Measurements from ENCODE around the gene AKR1C2. TPM values are rescaled to one million over a fixed set of nuclear protein-coding genes. Genes with fewer than 3 reads are reported as not detected.
"Not testable (repeated sequence)": the region's sequence is repeated elsewhere in the genome, so short reads cannot be mapped to it uniquely, and the experiment has no call there.

Gene AKR1C2
- total RNA-seq, 4 donors from 2014 or later: 51.7 to 269 (median 192) TPM

DNA sequence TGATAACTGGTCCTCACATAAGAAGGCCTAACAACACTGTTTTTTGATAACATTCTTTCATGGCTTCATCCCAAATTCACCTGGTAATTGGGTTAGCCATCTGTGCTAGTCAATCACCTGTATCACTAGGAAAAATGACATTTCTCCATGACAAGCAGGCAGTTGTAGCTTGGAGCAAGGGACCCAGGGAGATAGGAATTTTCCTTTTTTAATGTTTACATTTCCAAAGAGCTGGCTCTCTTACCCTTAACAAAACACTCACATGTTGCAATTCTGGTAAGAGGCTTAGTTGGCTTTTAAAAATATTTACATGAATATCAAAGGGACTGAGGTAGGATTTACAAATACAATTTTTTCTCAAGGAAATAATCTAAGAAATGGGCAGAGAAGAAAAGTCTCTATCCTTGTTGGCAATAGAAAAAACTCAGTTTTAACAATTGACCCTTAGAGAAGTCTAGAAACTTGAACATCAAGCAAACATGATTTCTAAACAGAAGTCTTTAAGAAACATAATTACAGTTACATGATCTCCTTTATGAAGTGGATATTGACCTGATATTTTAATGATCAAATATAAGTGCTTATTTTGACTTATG, 56.5 kb downstream of the AKR1C2 start:
- ATAC-seq (ENCODE audit: low FRiP score) (no peak), DNase-seq (ENCODE audit: low spot score) (no peak)
- TF ChIP-seq, protein P1, sequence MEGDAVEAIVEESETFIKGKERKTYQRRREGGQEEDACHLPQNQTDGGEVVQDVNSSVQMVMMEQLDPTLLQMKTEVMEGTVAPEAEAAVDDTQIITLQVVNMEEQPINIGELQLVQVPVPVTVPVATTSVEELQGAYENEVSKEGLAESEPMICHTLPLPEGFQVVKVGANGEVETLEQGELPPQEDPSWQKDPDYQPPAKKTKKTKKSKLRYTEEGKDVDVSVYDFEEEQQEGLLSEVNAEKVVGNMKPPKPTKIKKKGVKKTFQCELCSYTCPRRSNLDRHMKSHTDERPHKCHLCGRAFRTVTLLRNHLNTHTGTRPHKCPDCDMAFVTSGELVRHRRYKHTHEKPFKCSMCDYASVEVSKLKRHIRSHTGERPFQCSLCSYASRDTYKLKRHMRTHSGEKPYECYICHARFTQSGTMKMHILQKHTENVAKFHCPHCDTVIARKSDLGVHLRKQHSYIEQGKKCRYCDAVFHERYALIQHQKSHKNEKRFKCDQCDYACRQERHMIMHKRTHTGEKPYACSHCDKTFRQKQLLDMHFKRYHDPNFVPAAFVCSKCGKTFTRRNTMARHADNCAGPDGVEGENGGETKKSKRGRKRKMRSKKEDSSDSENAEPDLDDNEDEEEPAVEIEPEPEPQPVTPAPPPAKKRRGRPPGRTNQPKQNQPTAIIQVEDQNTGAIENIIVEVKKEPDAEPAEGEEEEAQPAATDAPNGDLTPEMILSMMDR (IDR thresholded peaks at IDR 0.05): no peak

DNA sequence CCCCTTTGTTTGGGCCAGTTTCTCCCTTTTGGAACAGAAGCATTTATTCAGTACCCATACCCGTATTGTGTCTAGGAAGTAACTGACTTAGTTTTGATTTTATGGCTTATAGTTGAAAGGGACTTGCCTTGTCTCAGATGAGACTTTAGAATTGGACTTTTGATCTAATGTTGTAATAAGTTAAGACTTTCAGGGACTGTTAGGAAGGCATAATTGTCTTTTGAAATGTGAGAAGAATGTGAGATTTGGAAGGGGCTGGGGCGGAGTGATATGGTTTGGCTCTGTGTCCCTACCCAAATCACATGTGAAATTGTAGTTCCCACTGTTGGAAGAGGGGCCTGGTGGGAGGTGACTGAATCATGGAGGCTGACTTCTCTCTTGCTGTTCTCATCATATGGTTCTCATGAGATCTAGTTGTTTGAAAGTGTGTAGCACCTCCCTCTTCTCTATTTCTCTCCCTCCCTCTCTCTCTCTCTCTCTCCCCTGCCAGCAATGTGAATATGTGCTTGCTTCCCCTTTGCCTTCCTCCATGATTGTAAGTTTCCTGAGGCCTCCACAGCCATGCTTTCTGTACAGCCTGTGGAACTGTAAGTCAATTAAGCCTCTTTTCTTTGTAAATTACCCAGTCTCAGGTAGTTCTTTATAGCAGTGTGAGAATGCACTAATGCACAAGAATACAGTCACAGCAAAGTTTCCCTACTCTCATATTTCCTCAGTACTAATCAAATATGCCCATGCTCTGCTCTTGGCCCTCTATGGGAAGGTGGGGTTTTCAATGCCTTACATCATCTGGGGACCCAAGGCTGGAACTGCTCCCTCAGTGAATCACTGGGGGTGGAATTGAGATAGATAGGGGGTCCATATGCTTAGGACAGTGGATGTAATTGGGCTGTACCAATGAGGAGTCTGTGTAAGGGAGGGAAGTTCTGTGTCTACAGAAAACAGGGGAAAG, 57.6 kb downstream of the AKR1C2 start:
- no peak for DNase-seq (ENCODE audit: low spot score)
- ATAC-seq (ENCODE audit: low FRiP score): no peak
- TF ChIP-seq, protein P1 (IDR thresholded peaks at IDR 0.05): no peak

DNA sequence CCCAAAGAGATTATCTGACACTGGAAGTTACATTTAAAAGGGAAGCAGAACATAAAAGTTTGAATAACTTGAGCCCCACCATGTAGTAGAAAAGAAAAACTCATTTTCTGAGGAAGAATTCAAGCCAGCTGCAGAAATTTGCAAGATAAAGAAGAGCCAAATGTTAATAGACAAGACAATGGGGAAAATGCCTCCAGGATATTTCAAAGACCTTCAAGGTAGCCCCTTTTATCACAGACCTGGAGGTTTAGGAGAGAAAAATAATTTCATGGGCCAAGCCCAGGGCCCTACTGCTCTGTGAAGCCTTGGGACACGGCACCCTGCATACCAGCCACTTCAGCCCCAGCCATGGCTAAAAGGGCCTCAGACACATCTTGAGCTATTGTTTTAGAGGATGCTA, 58.8 kb downstream of the AKR1C2 start:
- DNase-seq (ENCODE audit: low spot score): no peak
- TF ChIP-seq, protein P1 (IDR thresholded peaks at IDR 0.05): no peak
- ATAC-seq (ENCODE audit: low FRiP score): no peak

DNA sequence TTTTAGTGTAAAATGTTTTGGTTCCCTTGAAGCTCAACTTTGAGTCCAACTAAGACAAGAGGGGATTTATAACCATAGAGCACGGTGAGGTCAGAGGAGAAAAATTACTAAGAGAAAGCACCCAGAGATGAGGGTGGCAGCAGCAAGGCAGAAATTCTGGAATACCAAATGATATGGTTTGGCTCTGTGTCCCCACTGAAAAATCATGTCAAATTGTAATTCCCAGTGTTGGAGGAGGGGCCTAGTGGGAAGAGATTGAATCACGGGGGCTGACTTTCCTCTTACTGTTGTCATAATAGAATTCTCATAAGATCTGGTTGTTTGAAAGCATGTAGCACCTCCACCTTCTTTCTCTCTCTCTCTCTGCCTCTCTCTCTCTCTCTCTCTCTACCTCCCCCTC, 59.8 kb downstream of the AKR1C2 start:
- TF ChIP-seq, protein P1 (IDR thresholded peaks at IDR 0.05): no peak
- ATAC-seq (ENCODE audit: low FRiP score): no peak
- no peak for DNase-seq (ENCODE audit: low spot score)

DNA sequence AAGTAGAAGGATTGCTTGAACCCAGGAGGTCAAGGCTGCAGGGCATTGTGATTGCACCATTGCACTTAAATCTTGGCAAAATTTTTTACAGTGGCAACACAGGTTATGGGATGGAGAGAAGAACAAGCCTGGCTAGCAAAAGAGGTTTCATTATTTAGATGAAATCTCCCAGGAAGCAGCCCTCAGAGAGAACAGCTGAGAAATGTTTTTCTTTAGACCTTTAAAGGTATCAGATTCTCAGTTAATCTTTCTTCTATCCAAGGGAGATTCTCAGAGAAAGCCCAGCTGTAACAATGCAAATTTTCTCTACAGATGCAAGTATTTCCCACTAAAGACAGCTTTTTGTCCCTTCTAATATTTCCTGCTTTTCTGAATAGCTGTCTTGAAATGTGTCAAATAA, 60.2 kb downstream of the AKR1C2 start:
- not testable (repeated sequence) for DNase-seq (ENCODE audit: low spot score); ATAC-seq (ENCODE audit: low FRiP score)

DNA sequence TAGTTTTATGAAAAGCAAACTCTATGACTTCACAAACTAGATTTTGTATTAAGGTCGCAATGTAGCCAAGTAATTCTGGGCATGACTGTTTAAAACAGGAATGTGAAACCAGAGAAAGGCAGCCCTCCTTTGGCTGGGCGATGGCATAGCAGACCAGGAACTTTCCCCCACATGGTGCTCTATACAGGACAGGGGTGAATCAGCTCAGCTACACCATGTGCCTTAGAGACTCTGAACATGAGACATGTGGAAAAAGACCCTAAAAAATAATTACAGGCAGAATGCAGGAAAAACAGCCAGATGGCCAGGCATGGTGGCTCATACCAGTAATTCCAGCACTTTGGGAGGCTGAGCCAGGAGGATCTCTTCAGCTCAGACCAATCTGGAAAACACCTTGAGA, 60.7 kb downstream of the AKR1C2 start:
- ATAC-seq (ENCODE audit: low FRiP score): peak; percentile 53
- DNase-seq (ENCODE audit: low spot score): not testable (repeated sequence)

DNA sequence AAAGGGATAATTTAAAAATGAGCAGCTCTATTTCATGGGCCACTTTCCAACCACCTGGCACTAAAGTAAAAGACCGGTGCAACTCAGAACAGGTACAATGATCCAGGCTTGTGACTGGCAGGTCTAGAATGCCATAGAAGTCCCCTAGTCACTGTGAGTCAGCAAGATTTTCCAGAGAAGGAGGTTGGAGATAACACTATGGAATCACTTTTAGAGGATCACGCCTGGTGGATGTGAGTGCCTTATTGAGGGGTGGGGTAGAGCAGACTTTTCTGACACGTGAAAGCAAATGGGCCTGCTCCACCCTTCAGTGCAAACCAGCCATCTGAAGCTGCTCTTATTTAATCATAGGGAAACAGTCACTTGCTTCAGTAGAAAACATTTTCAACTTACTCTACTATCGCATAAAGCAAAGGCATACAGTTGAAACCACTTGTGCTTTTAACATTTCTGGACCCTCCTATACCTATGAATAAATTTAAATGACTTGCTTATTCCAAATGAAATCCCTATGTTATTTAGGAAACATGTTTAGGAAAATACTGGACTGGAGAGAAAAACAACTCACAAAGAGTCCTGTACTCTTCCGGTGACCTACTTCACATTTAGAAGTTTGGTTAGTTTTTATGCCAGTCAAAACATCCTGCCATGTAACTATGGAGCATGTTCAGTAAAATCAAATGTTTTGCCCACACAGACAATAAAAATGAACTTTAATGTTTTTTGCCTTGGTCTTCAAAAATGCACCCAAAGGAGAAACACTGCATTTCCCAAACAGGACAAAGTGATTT, 61.9 kb downstream of the AKR1C2 start:
- TF ChIP-seq, protein P1 (IDR thresholded peaks at IDR 0.05): no peak
- DNase-seq (ENCODE audit: low spot score) (no peak), ATAC-seq (ENCODE audit: low FRiP score) (no peak)

DNA sequence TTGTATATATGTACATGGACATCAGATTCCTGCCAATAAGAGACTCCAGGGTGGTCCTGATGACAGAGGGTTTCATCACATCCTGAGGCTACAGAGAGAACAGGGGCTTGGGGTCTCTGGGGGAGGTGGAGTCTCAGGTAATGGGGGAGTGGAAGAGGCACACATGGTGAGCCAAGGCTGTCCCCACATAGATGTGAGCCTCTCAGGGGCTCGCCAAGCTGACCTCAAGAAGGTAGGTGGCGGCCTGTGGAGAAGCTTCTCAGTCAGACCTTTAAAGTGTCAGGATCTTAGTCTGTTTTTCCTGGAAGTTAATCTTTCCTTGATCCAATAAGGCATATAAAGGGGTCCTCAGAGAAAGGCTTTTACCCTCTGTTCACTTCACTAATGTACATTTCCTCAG, 62.7 kb downstream of the AKR1C2 start:
- not testable (repeated sequence) for ATAC-seq (ENCODE audit: low FRiP score); DNase-seq (ENCODE audit: low spot score)

DNA sequence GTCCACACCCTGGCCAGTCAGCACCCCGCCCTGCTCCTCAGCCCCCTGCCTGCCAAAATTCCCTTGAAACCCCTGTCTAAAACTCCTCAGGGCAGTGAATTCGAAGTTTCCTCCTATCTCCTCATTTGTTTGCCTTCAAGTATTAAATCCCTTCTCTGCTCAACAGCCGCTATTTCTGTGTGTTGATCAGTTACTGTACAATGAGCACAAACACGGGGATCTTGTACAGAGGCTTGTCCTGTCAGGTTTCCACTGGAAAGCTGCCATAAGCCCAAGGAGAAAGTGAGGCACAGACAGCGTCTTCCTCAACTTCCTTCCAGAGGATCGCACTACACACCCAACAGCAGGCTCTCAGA, 63.6 kb downstream of the AKR1C2 start:
- not testable (repeated sequence) for DNase-seq (ENCODE audit: low spot score); ATAC-seq (ENCODE audit: low FRiP score)

Data from omental fat pad (tissue), 4 donors.